GM23338 (cell line): ENCODE data around the gene ZNF76. TPM values are rescaled to one million over a fixed set of nuclear protein-coding genes. Genes with fewer than 3 reads are reported as not detected.
"Not testable (repeated sequence)": the region's sequence is repeated elsewhere in the genome, so short reads cannot be mapped to it uniquely, and the experiment has no call there.

Experiments used
- ATAC-seq: fragments of 200-7000 bp; cut with Tn5 transposase; 3 replicates; pipeline ENCODE4 v1.9.1; 2020
- DNase-seq: peaks from one replicate; pipeline ENCODE4 v3.0.0-alpha.2; 2015; ENCODE audit warnings: low spot score
- H2AFZ ChIP-seq: fragments of 200-600 bp; sonication (generic); 2 replicates; pipeline ENCODE4 v1.8.0; 2016; ENCODE audit warnings: antibody characterized with exemption, mild to moderate bottlenecking, moderate library complexity
- H3F3A ChIP-seq: fragments of 200-600 bp; sonication (generic); replicated peaks from 2 replicates; pipeline ENCODE4 v1.8.0; 2017; ENCODE audit warnings: antibody characterized with exemption, mixed run types, low read depth
- H3K27ac ChIP-seq: fragments of 200-600 bp; sonication (generic); 2 replicates; pipeline ENCODE4 v1.6.1; 2016; ENCODE audit warnings: low read depth
- H3K27me3 ChIP-seq: fragments of 200-600 bp; sonication (generic); 2 replicates; pipeline ENCODE4 v1.8.0; 2016; ENCODE audit warnings: mild to moderate bottlenecking, mixed run types, moderate library complexity; ENCODE audit not compliant: insufficient read depth
- H3K36me3 ChIP-seq: fragments of 200-600 bp; sonication (generic); 2 replicates; pipeline ENCODE4 v1.8.0; 2016; ENCODE audit warnings: mild to moderate bottlenecking; ENCODE audit not compliant: insufficient read depth
- H3K4me1 ChIP-seq: fragments of 200-600 bp; sonication (generic); 2 replicates; pipeline ENCODE4 v1.8.0; 2016; ENCODE audit warnings: mild to moderate bottlenecking, moderate library complexity; ENCODE audit not compliant: insufficient read depth
- H3K4me2 ChIP-seq: fragments of 200-600 bp; sonication (generic); 2 replicates; pipeline ENCODE4 v1.7.1; 2017; ENCODE audit warnings: mixed run types
- H3K4me3 ChIP-seq: fragments of 200-600 bp; sonication (generic); 2 replicates; pipeline ENCODE4 v1.6.1; 2016; ENCODE audit warnings: mixed run types
- H3K79me2 ChIP-seq: fragments of 200-600 bp; sonication (generic); replicated peaks from 2 replicates; pipeline ENCODE4 v1.8.0; 2017; ENCODE audit warnings: mild to moderate bottlenecking; ENCODE audit not compliant: insufficient read depth
- H3K9me2 ChIP-seq: fragments of 200-600 bp; sonication (generic); 2 replicates; pipeline ENCODE4 v1.8.0; 2017; ENCODE audit not compliant: insufficient read depth
- H4K20me1 ChIP-seq: fragments of 200-600 bp; sonication (generic); replicated peaks from 2 replicates; pipeline ENCODE4 v1.8.0; 2017; ENCODE audit warnings: mild to moderate bottlenecking; ENCODE audit not compliant: insufficient read depth
- H3K27ac Mint-ChIP-seq: 2 replicates; pipeline ENCODE4 v1.8.0; 2020; ENCODE audit warnings: inconsistent platforms, mild to moderate bottlenecking, moderate library complexity, mixed read lengths
- H3K27me3 Mint-ChIP-seq: 3 replicates; pipeline ENCODE4 v1.8.0; 2022; ENCODE audit warnings: low read depth, mild to moderate bottlenecking, moderate library complexity, mixed read lengths, inconsistent platforms; ENCODE audit not compliant: insufficient read depth, poor library complexity
- H3K36me3 Mint-ChIP-seq: 3 replicates; pipeline ENCODE4 v1.8.0; 2021; ENCODE audit warnings: low read depth, mild to moderate bottlenecking, inconsistent platforms, moderate library complexity, mixed read lengths
- H3K4me1 Mint-ChIP-seq: 3 replicates; pipeline ENCODE4 v1.8.0; 2020; ENCODE audit warnings: mild to moderate bottlenecking, inconsistent platforms, mixed read lengths
- H3K4me3 Mint-ChIP-seq: 3 replicates; pipeline ENCODE4 v1.8.0; 2021; ENCODE audit warnings: moderate library complexity, mild to moderate bottlenecking, inconsistent platforms, mixed read lengths
- H3K9me3 Mint-ChIP-seq: 3 replicates; pipeline ENCODE4 v1.8.0; 2020; ENCODE audit warnings: moderate library complexity, mild to moderate bottlenecking, inconsistent platforms, mixed read lengths
- REST ChIP-seq: IDR thresholded peaks from one replicate; pipeline ENCODE4 v1.6.1; 2018; ENCODE audit warnings: antibody characterized with exemption; ENCODE audit not compliant: unreplicated experiment
- polyA plus RNA-seq: library from polyadenylated mRNA; unstranded; fragments of >200 nt; fragmentation: Nextera tagmentation; extraction: Ambion mirVana; gene quantifications from 2 replicates; pipeline ENCODE4 v1.2.1, GENCODE V29; 2016
- total RNA-seq: library from RNA; depleted of rRNA; stranded (reverse); fragments of >200 nt; shearing (Covaris generic); gene quantifications from 2 replicates; pipeline ENCODE4 v1.2.3, GENCODE V29; 2014
- TF ChIP-seq, protein P1 (sequence below): fragments of 250-450 bp; sonication (Bioruptor Pico); IDR thresholded peaks from 2 replicates; pipeline ENCODE4 v1.5.0; 2020; ENCODE audit warnings: mild to moderate bottlenecking, moderate library complexity

Gene ZNF76
- total and polyA plus RNA-seq, 2 experiments from 2014 or later, result 12.5 to 18.8 TPM

DNA sequence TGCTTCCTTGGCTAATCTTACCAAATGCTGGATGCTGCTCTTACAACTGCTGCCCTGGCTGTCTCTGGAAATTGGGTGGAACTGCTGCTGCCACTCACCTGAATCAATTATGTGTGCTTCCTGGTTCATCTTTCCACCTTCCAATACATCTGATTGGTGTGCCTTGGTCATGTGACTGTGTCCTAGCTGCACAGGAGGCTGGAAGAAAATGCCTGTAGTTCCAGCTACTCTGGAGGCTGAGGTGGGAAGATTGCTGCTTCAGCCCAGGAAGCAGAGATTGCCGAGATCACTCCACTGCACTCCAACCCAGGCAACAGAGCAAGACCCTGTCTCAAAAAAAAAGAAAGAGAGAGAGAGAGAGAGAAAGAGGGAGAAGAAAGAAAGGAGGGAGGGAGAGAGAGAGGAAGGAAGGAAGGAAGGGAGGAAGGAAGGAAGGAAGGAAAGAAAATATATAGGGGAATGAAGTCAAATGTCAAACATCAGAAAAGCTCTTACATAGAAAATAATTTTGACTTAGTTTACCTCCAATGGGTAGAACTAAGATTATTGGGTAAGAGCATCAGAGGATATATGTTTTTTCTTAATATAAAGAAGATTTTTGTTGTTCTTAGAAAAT lies 68.7 kb downstream of the ZNF76 start (continued):
- TF ChIP-seq, protein P1, sequence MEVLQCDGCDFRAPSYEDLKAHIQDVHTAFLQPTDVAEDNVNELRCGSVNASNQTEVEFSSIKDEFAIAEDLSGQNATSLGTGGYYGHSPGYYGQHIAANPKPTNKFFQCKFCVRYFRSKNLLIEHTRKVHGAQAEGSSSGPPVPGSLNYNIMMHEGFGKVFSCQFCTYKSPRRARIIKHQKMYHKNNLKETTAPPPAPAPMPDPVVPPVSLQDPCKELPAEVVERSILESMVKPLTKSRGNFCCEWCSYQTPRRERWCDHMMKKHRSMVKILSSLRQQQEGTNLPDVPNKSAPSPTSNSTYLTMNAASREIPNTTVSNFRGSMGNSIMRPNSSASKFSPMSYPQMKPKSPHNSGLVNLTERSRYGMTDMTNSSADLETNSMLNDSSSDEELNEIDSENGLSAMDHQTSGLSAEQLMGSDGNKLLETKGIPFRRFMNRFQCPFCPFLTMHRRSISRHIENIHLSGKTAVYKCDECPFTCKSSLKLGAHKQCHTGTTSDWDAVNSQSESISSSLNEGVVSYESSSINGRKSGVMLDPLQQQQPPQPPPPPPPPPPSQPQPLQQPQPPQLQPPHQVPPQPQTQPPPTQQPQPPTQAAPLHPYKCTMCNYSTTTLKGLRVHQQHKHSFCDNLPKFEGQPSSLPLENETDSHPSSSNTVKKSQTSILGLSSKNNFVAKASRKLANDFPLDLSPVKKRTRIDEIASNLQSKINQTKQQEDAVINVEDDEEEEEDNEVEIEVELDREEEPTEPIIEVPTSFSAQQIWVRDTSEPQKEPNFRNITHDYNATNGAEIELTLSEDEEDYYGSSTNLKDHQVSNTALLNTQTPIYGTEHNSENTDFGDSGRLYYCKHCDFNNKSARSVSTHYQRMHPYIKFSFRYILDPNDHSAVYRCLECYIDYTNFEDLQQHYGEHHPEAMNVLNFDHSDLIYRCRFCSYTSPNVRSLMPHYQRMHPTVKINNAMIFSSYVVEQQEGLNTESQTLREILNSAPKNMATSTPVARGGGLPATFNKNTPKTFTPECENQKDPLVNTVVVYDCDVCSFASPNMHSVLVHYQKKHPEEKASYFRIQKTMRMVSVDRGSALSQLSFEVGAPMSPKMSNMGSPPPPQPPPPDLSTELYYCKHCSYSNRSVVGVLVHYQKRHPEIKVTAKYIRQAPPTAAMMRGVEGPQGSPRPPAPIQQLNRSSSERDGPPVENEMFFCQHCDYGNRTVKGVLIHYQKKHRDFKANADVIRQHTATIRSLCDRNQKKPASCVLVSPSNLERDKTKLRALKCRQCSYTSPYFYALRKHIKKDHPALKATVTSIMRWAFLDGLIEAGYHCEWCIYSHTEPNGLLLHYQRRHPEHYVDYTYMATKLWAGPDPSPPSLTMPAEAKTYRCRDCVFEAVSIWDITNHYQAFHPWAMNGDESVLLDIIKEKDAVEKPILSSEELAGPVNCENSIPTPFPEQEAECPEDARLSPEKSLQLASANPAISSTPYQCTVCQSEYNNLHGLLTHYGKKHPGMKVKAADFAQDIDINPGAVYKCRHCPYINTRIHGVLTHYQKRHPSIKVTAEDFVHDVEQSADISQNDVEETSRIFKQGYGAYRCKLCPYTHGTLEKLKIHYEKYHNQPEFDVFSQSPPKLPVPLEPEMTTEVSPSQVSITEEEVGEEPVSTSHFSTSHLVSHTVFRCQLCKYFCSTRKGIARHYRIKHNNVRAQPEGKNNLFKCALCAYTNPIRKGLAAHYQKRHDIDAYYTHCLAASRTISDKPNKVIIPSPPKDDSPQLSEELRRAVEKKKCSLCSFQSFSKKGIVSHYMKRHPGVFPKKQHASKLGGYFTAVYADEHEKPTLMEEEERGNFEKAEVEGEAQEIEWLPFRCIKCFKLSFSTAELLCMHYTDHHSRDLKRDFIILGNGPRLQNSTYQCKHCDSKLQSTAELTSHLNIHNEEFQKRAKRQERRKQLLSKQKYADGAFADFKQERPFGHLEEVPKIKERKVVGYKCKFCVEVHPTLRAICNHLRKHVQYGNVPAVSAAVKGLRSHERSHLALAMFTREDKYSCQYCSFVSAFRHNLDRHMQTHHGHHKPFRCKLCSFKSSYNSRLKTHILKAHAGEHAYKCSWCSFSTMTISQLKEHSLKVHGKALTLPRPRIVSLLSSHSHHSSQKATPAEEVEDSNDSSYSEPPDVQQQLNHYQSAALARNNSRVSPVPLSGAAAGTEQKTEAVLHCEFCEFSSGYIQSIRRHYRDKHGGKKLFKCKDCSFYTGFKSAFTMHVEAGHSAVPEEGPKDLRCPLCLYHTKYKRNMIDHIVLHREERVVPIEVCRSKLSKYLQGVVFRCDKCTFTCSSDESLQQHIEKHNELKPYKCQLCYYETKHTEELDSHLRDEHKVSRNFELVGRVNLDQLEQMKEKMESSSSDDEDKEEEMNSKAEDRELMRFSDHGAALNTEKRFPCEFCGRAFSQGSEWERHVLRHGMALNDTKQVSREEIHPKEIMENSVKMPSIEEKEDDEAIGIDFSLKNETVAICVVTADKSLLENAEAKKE (CRISPR knock-in tag), result no peak
- TF ChIP-seq REST, result no peak

GRCh38 chr6:35328965-35329364 lies 69.4 kb downstream of the ZNF76 start:
- not testable (repeated sequence) for H3K36me3 Mint-ChIP-seq

More at GRCh38 chr6:35328965-35329364, 69.4 kb downstream of the ZNF76 start:
- not testable (repeated sequence) for DNase-seq, H3K9me2 ChIP-seq, H3K79me2 ChIP-seq, H3K27ac ChIP-seq, ATAC-seq, H3K27ac Mint-ChIP-seq, H3K4me2 ChIP-seq, H3K4me3 Mint-ChIP-seq, H3K4me1 ChIP-seq, H2AFZ ChIP-seq, H3K36me3 ChIP-seq, H4K20me1 ChIP-seq, H3K4me1 Mint-ChIP-seq, H3K4me3 ChIP-seq, H3K27me3 ChIP-seq, H3K27me3 Mint-ChIP-seq, H3F3A ChIP-seq
- peaks cover 13% of the 10 kb centered on the region for H3K9me3 Mint-ChIP-seq
